AG09309 (cell line): Measurements from ENCODE around the gene BIK.

Experiments used
- DNase-seq: peaks from one replicate; pipeline ENCODE4 v3.0.0-alpha.2; 2010; ENCODE audit warnings: low read depth
- H3K4me3 ChIP-seq: 2 replicates; pipeline ENCODE4 v1.5.1; 2011; ENCODE audit warnings: mild to moderate bottlenecking, low read depth, low read length, moderate library complexity; ENCODE audit not compliant: control insufficient read depth
- CTCF ChIP-seq: IDR thresholded peaks from 2 replicates; pipeline ENCODE4 v1.5.1; 2011; ENCODE audit warnings: mild to moderate bottlenecking, low read depth, low read length, inconsistent platforms; ENCODE audit not compliant: insufficient read depth, control insufficient read depth; ENCODE audit errors: missing control alignments

BIK gene

GRCh38 chr22:43127166-43127908 is 16.8 kb downstream of the BIK start:
- no peak overlapping the region for H3K4me3 ChIP-seq
- TF ChIP-seq CTCF = no peak
- DNase-seq = no peak

GRCh38 chr22:43128116-43128515 is 17.6 kb downstream of the BIK start:
- DNase-seq = no peak
- TF ChIP-seq CTCF = no peak
- H3K4me3 ChIP-seq = no peak overlapping the region

- H3K4me3 ChIP-seq = no peak overlapping the region
- TF ChIP-seq CTCF = no peak
- no peak for DNase-seq
Observed at GRCh38 chr22:43128928-43129424, 18.4 kb downstream of the BIK start.

GRCh38 chr22:43129426-43130425 is 19.2 kb downstream of the BIK start:
- no peak for DNase-seq
- no peak overlapping the region for H3K4me3 ChIP-seq
- TF ChIP-seq CTCF = no peak

GRCh38 chr22:43131773-43132501 is 21.4 kb downstream of the BIK start:
- no peak for TF ChIP-seq CTCF
- no peak overlapping the region for H3K4me3 ChIP-seq
- no peak for DNase-seq

- TF ChIP-seq CTCF = no peak
- DNase-seq = no peak
Observed at GRCh38 chr22:43133401-43133800, 22.9 kb downstream of the BIK start.

More at GRCh38 chr22:43133401-43133800, 22.9 kb downstream of the BIK start:
- H3K4me3 ChIP-seq = no peak overlapping the region
